Activated CD8-positive, alpha-beta memory T cell treated with anti-CD3 and anti-CD28 coated beads for 1 hour (primary cell): Measurements from ENCODE around the gene MCUB.
A peak's percentile ranks its signal among the peaks of the same experiment; 100 is the strongest.

Experiments used
- DNase-seq, 2 donors: peaks; one replicate each; pipeline ENCODE4 v3.0.0-alpha.2; 2020; ENCODE audit warnings: low read depth in 1 of 2; ENCODE audit errors: extremely low read depth in 1 of 2

The MCUB gene

DNA sequence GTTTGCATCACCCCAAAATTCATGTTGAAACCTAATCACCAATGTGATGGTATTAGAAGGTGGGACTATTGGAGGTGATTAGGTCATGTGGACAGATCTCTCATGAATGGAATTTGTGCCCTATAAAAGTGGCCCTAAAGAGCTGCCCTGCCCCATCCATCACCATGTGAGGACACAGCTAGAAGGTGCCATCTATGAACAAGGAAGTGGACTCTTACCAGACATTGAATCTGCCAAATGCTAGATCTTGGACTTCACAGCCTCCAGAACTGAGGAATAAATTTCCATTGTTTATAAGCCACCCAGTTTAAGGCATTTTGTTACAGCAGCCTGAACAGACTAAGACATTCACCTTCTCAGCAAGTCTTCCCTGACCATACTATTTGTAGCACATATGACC is 162.3 kb downstream of the MCUB start:
- no peak for DNase-seq

DNA sequence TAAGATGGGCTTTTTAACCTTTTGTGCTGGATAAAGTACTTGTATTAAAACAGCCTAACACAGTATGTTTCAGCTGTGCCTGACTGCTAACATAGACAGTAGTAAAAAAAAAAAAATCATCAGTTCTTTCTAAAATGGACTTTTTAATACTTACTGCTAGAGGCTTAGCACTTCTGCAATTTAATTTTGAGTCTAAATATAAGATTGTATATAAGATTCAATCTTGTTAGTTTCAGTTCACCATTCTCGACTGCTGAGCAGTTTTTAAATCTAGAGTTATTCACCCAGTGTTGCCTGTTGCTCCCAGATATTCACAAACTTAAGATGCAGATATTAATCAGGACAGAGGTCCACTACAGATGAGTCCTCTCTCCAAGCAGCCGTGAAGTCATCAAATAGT is 163.1 kb downstream of the MCUB start:
- no peak for DNase-seq

DNA sequence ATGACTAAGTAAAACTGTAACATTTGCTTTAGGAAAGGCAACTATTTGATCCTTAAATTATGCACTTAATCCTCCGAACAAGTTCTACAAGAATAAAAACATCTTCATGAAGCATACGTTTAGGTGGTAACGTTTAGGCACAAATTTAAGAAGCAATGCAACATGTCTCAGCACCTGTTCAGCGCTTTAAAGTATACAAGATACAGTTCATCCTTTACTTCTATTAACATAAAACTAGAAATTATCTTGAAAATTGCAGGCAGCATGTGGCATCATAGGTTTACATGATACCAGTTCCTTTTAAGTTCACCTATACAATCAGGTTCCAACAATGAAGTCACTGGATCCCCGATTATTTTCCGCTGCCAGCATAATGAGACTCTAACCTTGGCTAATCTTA is 168.3 kb downstream of the MCUB start:
- no peak for DNase-seq

DNA sequence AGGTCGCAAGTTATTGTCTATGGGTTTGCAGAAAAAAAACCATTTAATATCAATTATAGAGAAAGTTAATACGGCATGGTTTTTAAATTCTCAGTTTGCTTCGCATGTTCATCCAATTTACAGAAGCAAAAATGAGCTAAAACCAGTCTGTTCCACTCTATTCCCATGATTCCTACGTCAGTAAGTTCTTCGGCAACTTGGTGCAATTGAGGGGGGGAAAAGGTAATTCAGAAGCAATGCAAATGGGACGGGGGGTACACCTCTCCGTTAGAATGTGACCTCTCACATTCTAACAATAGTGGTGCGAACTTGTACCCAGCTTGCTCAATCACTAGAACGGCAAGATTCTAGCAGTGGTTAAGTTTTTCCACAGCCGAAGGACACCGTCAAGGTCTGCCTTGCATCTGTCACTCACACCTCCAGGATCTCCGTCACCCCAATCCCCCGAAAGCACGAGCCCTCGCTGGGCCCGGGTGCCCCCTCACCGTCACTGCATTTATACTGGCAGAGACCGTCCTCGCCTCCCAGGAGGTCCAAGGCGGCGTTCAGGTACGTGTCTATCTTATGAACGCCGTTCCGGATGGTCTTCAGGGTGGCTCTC is 169.2 kb downstream of the MCUB start:
- peak; percentile 3 to 8 for DNase-seq

DNA sequence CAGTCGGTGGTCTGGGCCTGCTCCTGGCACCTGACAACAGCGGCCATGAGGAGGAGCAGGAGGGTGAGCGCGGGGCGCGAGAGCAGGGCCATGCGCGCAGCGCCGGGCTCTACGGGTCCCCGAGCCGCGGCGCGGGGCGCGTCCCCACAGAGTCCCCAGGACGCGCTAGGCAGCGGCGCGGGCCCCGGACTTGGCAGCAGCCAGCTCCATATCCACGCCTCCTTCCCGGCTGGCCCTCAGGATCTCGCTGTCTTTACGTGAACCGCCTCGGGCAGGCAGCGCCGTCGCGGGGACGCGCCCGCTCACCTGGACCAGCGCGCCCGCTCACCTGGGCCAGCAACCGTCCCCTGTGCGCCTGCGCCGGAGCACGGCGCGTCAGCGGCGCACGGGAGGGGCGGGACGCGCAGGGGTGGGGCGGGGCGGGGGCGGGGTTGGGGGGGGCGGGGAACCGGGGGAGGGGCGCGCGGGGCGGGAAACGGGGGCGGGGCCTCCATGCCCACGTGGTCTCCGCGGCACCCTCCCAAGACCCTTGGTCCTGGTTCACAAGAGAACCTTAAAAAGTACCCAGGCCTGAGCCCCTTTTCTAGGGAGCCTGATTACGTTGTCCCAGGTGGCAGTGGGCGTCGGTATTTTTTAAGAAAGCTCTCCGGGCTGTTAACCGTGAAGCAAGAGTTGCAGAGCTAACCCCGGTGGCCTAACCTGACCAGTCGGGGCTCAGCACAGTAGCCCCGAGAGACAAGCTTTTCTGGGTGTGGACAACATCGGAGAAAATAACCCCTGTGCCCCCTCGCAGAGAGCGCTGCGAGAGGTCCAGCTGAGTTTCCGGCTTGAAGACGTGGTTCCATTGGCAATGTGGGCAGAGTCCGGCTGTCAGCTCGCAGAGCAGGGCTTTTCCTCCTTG is 169.9 kb downstream of the MCUB start, which contains the start of gene PLA2G12A:
Gene PLA2G12A (minus strand): TSS at position 353 of the 901 bp plus-strand sequence. CDS start 261 bp downstream, at position 92.
- peak; percentile 50 to 68 for DNase-seq

DNA sequence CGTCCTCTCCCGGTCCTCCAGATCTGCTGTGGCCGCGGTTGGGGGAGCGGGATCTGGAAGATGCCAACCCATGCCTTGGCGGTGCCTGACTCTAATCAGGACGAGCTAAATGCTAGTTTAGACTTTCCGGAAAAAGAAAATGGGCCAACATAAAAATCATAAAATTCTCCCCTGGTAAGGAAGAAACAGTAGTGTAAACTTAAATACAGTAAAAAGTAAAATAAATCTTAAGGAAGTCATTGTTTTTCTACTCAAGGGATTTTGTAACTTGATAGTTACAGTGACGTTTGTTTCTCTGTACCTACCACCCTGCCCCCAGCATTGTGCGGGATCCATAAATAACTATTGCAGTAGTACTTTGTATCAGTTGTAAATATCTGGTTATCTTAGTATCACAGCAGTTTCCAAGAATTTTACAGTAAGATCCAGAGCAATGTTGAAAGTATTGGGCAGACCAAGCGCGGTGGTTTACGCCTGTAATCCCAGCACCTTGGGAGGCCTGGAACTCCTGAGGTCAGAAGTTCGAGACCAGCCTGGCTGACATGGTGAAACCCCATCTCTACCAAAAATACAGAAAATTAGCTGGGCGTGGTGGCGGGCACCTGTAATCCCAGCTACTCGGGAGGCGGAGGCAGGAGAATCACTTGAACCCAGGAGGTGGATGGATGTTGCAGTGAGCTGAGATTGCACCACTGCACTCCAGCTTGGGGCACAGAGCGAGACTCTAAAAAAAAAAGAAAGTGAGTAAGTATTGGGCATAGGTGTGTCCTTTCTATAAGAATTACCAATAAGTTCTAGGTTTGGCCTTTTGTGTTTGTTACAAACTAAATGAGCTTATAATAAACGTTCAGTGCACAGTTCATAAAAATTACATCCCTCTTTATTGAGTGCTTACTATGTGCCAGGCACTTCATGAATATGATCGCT is 170.8 kb downstream of the MCUB start:
- no peak for DNase-seq

DNA sequence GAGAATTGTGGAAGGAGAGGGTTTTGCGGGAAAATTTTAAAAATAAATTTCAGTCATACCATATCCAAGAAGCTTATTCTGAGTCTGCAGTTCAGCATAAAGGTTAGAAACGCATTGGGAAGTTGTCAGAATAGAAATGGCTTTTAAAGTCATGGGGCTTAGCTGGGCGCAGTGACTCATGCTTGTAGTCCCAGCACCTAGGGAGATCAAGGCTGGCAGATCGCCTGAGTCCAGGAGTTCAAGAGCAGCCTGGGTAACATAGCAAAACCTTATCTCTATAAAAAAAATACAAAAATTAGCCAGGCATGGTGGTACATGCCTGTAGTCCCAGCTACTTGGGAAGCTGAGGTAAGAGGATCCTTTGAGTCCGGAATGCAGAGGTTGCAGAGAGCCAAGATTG is 173.7 kb downstream of the MCUB start:
- DNase-seq: no peak

DNA sequence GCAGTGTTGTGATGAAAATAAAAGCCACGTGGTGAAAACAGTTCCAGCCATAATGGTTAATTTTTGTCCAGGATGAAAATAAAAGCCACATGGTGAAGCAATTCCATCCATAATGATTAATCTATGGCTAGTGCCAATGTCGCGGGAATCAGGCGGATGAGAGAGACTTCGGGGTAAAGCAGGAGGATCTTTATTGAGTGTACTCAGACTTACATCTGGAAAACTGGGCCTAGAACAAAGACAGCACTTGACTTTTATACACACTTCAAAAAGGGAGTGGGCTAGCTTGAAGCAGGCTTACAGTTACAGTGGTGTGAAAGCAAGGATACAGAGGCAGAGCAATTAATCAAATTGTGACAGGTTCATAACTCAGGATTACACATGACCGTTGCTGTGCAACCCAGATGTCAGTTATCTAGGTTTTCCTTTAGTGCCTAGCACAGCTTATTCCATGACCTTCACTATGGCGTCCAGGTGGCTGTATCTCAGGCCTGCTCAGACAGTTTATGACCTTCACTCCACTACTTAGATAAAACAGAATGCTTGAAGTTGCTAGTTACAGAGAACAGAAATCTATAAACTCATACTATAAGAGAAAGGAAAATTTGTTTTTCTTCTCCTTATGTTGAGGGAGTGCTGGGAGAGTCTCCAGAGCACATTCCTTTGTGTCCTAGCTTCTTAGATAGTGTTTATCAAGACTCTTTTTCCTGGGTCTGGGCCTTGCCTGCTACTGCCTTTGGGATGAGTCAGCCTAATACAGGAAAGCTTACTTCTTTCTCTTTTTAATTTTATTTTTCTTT is 175.7 kb downstream of the MCUB start:
- DNase-seq: no peak
